Measurements from ENCODE around the gene ENAH.
A peak's percentile ranks its signal among the peaks of the same experiment; 100 is the strongest.

ENAH gene

DNA sequence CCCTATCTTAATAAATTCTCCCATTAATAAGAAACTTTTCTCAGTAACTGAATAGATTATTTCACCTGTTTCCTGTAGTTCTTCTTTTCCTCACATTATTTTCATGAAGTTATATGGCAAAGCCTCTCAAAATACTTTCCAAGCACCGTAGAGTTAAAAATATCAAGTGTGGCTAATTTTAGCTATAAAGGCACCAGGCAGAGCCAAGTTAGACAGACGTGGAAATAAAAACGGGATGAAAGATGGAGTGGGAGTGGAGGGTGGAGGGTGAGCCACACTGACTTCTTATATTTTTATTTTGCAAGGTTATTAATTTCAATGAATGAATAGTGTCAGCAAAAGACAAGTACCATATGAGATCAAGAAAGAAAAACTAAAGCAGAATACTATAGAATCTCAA is 71.7 kb downstream of the ENAH start:
- no peaks in the 10 kb centered on the region for H4K20me1 ChIP-seq (ENCODE audit: insufficient read depth, low read length)
- no peak overlapping the region for H3K4me2 ChIP-seq (ENCODE audit: low read length)
- H3K79me2 ChIP-seq (ENCODE audit: low read length) = no peaks in the 10 kb centered on the region
- H3K27me3 ChIP-seq (ENCODE audit: low read depth, low read length) = no peaks in the 10 kb centered on the region
- H3K4me3 ChIP-seq (ENCODE audit: low read length) = no peak overlapping the region
- no peaks in the 10 kb centered on the region for H3K9me3 ChIP-seq (ENCODE audit: insufficient read depth, low read length)
- TF ChIP-seq CTCF (IDR thresholded peaks at IDR 0.05; ENCODE audit: low read depth, low read length) = no peak
- TF ChIP-seq EZH2phosphoT487 (IDR thresholded peaks at IDR 0.05; ENCODE audit: low read depth) = no peak
- H3K4me1 ChIP-seq (ENCODE audit: low read length) = peaks cover 13% of the 10 kb centered on the region
- no peak overlapping the region for H3K27ac ChIP-seq (ENCODE audit: low read length)
- no peak overlapping the region for H3K9ac ChIP-seq (ENCODE audit: low read length)
- H3K36me3 ChIP-seq (replicated peaks; ENCODE audit: low read depth, low read length) = no peaks in the 10 kb centered on the region
- no peak overlapping the region for H2AFZ ChIP-seq (ENCODE audit: low read depth, low read length)

DNA sequence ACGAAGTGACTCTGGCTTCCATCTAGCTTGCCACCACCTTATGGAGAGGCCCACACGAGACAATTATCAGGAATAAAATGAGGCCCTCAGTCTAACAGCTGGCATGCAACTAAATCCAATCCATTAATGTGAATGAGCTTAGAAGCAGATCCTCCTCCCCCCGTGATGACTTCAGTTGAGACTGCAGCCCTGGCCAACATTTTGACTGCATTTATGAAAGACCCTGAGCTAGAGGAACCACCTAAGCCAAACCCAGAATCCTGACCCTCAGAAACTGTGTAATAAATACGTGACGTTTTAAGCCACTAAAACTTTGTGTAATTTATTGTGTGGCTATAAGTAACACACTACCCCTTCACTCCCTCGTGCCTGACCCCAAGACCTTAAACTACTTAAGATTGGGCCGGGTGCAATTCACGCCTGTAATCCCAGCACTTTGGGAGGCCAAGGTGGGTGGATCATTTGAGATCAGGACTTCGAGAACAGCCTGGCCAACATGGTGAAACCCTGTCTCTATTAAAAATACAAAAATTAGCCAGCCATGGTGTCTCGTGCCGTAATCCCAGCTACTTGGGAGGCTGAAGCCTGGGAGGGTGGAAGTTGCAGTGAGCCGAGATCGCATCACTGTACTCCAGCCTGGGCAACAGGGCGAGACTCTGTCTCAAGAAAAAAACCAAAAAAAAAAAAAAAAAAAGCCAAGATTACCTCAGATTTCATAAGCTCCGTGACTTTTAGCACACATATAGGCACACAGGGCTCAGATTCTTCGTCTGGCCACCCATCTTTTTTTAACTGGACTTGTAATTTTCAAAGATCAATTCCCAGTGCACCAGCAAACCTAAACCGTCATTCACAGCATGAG is 72.5 kb downstream of the ENAH start:
- Histone ChIP-seq H4K20me1 (ENCODE audit: insufficient read depth, low read length) (no peaks in the 10 kb centered on the region), H3K9me3 (ENCODE audit: insufficient read depth, low read length) (no peaks in the 10 kb centered on the region), H3K27ac (ENCODE audit: low read length) (no peak overlapping the region), H3K36me3 (replicated peaks; ENCODE audit: low read depth, low read length) (no peaks in the 10 kb centered on the region), H2AFZ (ENCODE audit: low read depth, low read length) (no peak overlapping the region), H3K4me2 (ENCODE audit: low read length) (no peak overlapping the region), H3K27me3 (ENCODE audit: low read depth, low read length) (no peaks in the 10 kb centered on the region), H3K4me3 (ENCODE audit: low read length) (no peak overlapping the region), H3K79me2 (ENCODE audit: low read length) (no peaks in the 10 kb centered on the region), H3K4me1 (ENCODE audit: low read length) (peaks cover 13% of the 10 kb centered on the region), H3K9ac (ENCODE audit: low read length) (no peak overlapping the region)
- TF ChIP-seq EZH2phosphoT487 (IDR thresholded peaks at IDR 0.05; ENCODE audit: low read depth) = no peak
- TF ChIP-seq CTCF (IDR thresholded peaks at IDR 0.05; ENCODE audit: low read depth, low read length) = no peak

DNA sequence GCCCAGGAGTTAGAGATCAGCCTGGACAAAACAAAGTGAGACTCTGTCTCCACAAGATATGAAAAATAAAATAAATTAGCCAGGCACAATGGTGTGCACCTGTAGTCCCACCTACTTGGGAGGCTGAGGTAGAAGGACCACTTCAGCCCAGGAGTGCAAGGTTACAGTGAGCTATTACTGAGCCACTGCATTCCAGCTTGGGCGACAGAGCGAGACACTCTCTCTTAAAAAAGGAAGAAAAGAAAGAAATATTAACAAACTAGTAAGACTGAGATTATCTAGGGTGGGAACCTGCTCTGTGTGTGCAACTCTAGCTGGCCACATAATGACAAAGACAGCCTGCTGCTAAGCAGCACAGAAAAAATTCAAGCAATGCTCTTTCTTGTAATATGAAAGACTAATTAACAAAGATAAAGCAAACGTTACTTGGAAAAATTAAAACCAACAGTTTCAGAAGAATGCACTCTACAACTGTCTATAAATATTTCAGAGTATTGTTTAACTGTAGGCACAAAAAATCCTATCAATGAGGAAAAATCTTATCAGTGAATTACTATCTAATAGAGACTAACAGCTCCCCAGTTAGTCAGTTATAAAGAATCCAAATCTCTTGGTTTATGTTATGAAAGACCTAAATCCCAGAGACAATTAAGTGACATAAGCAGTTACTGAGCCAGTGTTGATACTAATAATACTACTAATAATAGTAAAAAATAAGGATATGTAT is 74.5 kb downstream of the ENAH start:
- no peaks in the 10 kb centered on the region for H3K79me2 ChIP-seq (ENCODE audit: low read length)

More for the DNA sequence above, 74.5 kb downstream of the ENAH start:
- H3K27ac ChIP-seq (ENCODE audit: low read length) = no peak overlapping the region
- H3K27me3 ChIP-seq (ENCODE audit: low read depth, low read length) = no peaks in the 10 kb centered on the region
- no peaks in the 10 kb centered on the region for H3K9me3 ChIP-seq (ENCODE audit: insufficient read depth, low read length)
- H3K9ac ChIP-seq (ENCODE audit: low read length) = no peak overlapping the region
- no peaks in the 10 kb centered on the region for H4K20me1 ChIP-seq (ENCODE audit: insufficient read depth, low read length)
- peak overlapping the region; percentile 27 for H3K4me2 ChIP-seq (ENCODE audit: low read length)
- H3K4me1 ChIP-seq (ENCODE audit: low read length) = peaks cover 13% of the 10 kb centered on the region
- TF ChIP-seq EZH2phosphoT487 (IDR thresholded peaks at IDR 0.05; ENCODE audit: low read depth) = no peak
- no peak for TF ChIP-seq CTCF (IDR thresholded peaks at IDR 0.05; ENCODE audit: low read depth, low read length)
- no peaks in the 10 kb centered on the region for H3K36me3 ChIP-seq (replicated peaks; ENCODE audit: low read depth, low read length)
- H2AFZ ChIP-seq (ENCODE audit: low read depth, low read length) = no peak overlapping the region
- H3K4me3 ChIP-seq (ENCODE audit: low read length) = no peak overlapping the region
